IPS-18a (cell line): Measurements from ENCODE around the gene CAPS.
"Not testable (repeated sequence)": the region's sequence is repeated elsewhere in the genome, so short reads cannot be mapped to it uniquely, and the experiment has no call there.

ENCODE experiments used
- H3K27ac ChIP-seq: one replicate; pipeline ENCODE4 v1.5.1; 2013; ENCODE audit warnings: low read length
- H3K27me3 ChIP-seq: one replicate; pipeline ENCODE4 v1.6.1; 2013; ENCODE audit warnings: mild to moderate bottlenecking, low read length; ENCODE audit not compliant: control insufficient read depth, insufficient read depth
- H3K36me3 ChIP-seq: one replicate; pipeline ENCODE4 v1.6.1; 2013; ENCODE audit warnings: low read depth, low read length; ENCODE audit not compliant: control insufficient read depth
- H3K4me1 ChIP-seq: one replicate; pipeline ENCODE4 v1.6.1; 2013; ENCODE audit warnings: low read depth, low read length; ENCODE audit not compliant: control insufficient read depth
- H3K4me3 ChIP-seq: one replicate; pipeline ENCODE4 v1.5.1; 2013; ENCODE audit warnings: low read length
- H3K9ac ChIP-seq: one replicate; pipeline ENCODE4 v1.6.1; 2013; ENCODE audit warnings: mild to moderate bottlenecking, low read length, moderate library complexity
- H3K9me3 ChIP-seq: one replicate; pipeline ENCODE4 v1.6.1; 2013; ENCODE audit warnings: low read depth, low read length; ENCODE audit not compliant: control insufficient read depth

CAPS gene

DNA sequence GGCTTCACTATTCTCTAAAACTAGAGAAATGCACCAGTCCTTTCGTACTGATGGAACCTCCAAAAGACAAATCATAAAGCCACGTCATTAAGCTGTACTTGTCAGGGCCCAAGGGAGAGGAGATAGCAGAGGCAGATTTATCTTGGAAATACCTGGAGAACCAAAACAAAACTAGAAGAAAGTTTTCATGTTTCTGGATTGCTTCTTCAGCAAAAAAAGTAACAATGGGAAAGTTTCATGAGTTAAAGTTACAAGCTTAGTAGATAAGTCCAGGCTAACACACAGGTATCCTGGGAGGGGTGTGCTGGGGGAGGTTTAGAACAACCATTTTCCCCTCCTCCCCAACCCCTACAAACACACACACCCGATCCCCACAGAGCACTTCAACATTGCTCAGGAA is 42.3 kb downstream of the CAPS start:
- Histone ChIP-seq H3K36me3 (no peaks in the 10 kb centered on the region), H3K4me1 (peaks cover 34% of the 10 kb centered on the region), H3K9ac (no peak overlapping the region), H3K9me3 (no peaks in the 10 kb centered on the region), H3K4me3 (no peak overlapping the region), H3K27ac (no peak overlapping the region), H3K27me3 (no peaks in the 10 kb centered on the region)

DNA sequence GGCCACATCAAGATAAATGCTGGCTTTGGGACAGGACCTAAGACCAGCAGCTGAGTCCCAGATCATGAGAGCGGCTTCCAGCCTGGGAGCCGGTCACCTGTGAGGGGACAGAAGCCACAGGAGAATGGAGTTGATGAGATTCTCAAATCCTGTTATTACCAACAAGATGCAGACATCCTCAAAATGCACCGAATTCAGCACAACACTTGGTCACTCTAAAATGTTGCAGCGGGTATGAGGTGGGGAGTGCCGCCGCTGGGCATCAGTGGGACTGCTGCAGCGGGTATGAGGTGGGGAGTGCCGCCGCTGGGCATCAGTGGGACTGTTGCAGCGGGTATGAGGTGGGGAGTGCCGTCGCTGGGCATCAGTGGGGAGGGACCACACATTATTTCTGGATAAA is 42.7 kb downstream of the CAPS start:
- Histone ChIP-seq H3K4me1 (peaks cover 30% of the 10 kb centered on the region), H3K27me3 (no peaks in the 10 kb centered on the region), H3K9me3 (no peaks in the 10 kb centered on the region), H3K9ac (no peak overlapping the region), H3K4me3 (no peak overlapping the region), H3K36me3 (no peaks in the 10 kb centered on the region), H3K27ac (no peak overlapping the region)

DNA sequence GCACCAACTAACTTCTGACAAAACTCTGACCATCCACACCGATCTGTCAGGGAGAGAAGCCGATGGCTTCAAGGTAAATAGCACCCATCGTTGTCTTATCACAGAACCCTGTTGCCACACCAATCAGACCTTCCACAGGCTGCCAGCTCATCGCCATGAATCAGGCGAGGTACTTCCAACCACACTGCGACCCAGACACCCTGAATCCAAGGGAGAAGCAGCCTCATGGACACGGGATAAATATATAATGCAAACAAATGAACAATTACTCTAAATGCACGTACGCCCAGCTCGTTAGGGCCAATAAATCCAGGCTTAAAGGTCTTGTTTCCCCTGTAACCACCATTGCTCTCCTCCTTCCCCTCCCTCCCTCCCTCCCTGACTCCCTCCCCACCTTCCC is 43.1 kb downstream of the CAPS start:
- no peaks in the 10 kb centered on the region for H3K36me3 ChIP-seq
- H3K9me3 ChIP-seq, result no peaks in the 10 kb centered on the region
- no peak overlapping the region for H3K27ac ChIP-seq
- no peak overlapping the region for H3K4me3 ChIP-seq
- no peak overlapping the region for H3K9ac ChIP-seq
- peaks cover 26% of the 10 kb centered on the region for H3K4me1 ChIP-seq
- H3K27me3 ChIP-seq, result no peaks in the 10 kb centered on the region

DNA sequence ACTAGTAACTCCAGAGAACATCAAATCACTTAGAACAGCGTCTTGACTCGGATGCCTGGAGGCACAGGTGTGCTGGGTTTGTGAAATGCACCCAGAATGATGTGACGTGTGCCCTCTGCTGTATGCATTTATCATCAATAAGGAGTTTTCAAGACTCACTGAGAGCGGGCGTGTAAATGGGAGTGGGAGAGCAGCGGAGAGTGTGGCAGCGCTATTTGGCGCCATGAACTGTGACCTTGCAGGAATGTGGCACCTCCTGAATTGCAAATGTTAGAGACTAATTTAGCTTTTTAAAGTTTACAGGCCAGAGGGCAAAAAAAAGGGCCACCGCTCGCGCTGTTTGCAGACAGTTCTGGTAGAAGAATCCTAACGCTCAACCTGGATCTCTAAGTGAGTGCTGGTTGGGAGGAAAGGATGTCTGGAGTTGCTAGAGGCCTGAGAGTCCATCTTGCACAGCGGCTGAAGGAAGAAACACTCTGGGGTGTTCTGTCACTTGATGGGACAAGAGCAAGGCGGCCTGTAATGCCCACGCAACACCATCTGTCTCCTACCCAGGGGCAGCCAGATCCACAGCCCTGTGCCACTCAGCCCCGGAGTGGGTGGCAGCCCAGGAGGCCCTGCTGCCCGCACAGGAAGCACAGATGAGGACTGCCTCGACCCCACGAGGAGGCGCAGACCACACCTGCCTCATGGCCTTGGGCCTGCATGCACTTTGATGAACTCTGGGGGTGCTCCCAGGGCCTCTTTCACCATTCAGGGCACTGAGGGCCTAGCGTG is 44.2 kb downstream of the CAPS start:
- no peaks in the 10 kb centered on the region for H3K36me3 ChIP-seq
- H3K9me3 ChIP-seq, result no peaks in the 10 kb centered on the region
- H3K4me1 ChIP-seq, result peaks cover 23% of the 10 kb centered on the region
- H3K27ac ChIP-seq, result no peak overlapping the region
- no peak overlapping the region for H3K9ac ChIP-seq
- no peak overlapping the region for H3K4me3 ChIP-seq
- no peaks in the 10 kb centered on the region for H3K27me3 ChIP-seq

DNA sequence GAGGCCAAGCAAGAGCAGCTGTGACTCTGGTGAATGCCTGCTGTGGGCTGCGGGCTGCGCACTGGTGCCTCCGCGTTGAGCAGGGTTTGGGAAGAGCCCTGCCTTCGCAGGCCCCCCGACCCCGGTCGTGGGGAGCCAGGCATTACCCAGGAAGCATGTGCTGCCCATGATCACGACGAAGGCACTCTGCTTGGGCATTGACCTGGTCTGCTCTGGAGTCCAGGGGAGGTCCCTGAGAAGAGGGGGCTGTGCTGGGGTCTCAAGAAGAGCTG is 44.7 kb downstream of the CAPS start:
- Histone ChIP-seq H3K36me3 (no peaks in the 10 kb centered on the region), H3K27ac (no peak overlapping the region), H3K4me3 (no peak overlapping the region), H3K9ac (no peak overlapping the region), H3K9me3 (no peaks in the 10 kb centered on the region), H3K27me3 (no peaks in the 10 kb centered on the region), H3K4me1 (peaks cover 17% of the 10 kb centered on the region)

DNA sequence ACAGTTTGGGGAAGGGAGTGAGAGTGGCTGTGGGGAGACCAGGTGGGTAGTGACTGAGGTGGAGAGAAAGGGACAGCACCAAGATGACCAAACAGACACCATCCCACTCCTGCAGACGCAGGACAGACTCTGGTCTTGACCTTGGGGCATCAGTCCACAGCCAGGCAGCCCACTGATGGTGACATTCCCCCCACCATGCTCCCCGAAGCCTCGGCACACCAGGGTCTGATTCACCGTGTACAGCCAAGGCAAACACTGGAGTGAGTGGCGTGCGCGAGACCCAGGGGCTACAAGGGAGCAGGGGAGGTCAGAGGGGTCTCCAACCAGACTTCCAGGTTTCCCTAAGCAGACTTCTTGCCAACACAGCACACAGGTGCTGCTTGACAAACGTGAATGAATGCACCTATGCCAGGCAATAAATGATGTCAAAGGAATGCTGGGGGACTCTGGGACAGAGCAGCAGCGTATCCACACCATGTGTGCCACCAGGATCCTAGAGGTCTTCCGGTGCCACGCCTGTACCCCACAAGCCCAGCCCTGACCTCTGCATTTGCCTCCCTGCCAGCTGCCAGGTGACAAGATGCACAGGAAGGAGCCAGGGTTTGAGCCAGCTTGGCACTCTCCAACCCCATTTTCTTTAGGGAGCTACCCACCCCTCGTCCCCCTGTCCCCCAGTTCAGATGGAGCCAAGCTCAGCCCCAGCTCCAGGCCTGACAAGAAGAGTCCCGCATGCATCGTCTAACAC is 45.4 kb downstream of the CAPS start:
- Histone ChIP-seq H3K27ac (no peak overlapping the region), H3K4me1 (peaks cover 11% of the 10 kb centered on the region), H3K27me3 (no peaks in the 10 kb centered on the region), H3K9me3 (no peaks in the 10 kb centered on the region), H3K9ac (no peak overlapping the region), H3K36me3 (no peaks in the 10 kb centered on the region), H3K4me3 (no peak overlapping the region)

DNA sequence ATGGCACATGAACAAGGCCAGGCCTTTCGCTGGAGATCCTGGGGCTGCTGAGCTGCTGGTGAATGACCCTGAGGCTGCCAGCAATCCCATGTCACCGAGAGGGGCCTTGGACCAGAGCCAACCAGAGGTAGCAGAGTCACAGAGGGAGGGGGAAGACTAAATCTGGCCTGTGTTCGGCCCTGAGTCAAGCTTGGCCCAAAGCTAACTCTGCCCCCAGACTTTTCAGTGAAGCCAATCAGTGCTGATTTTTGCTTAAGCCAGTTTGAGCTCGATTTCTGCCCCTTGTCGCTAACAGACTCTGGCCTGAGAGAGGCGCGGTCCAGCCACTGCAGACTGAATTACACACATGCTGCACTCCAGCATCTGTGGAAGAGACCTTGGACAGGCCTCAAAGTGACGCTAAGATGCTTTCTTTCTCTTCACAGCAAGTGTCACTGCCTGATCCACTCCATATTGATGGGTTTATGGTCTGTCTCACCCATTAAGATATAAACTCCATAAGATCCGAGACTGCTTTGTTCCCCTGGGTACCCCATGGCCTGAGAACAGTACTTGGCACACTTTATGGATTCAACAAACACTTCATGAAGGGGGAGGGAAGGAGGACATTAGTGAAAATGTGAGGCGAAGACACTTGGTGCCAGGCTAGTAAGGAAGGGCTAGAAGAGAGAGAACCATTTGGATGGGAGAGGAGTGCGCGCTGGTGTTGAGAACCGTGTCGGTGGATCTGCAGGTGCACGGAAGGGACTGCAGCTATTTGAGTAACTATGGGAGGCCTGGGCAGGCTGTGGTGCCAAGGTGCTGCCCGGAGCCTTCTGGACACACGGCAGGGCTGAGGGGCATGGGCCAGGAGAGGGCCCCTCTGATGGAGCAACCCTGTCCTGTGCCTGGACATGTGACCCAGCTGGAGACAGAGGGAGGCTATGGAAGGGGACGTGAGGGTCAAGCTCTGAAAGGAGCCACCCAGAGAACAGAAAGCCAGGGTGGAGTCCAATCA is 46.2 kb downstream of the CAPS start:
- H3K27me3 ChIP-seq, result no peaks in the 10 kb centered on the region
- H3K36me3 ChIP-seq, result no peaks in the 10 kb centered on the region
- no peak overlapping the region for H3K4me3 ChIP-seq
- H3K9ac ChIP-seq, result no peak overlapping the region
- H3K4me1 ChIP-seq, result peaks cover 7% of the 10 kb centered on the region
- H3K9me3 ChIP-seq, result no peaks in the 10 kb centered on the region
- no peak overlapping the region for H3K27ac ChIP-seq

DNA sequence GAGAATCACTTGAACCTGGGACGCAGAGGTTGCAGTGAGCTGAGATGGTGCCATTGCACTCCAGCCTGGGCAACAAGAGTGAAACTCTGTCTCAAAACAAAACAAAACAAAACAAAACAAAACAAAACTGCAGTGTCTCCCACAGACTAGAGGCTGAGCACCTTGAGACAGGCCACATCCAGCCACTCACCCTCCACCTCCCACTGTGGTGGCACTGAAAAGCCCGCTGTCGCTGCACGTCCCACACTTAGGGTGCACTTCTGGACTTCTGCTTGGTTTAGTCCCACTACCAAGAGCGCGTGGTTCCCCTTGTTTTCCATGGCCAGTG is 47.6 kb downstream of the CAPS start:
- H3K27me3 ChIP-seq, H3K36me3 ChIP-seq, H3K4me1 ChIP-seq, H3K4me3 ChIP-seq, H3K9ac ChIP-seq, H3K9me3 ChIP-seq, H3K27ac ChIP-seq: not testable (repeated sequence)

DNA sequence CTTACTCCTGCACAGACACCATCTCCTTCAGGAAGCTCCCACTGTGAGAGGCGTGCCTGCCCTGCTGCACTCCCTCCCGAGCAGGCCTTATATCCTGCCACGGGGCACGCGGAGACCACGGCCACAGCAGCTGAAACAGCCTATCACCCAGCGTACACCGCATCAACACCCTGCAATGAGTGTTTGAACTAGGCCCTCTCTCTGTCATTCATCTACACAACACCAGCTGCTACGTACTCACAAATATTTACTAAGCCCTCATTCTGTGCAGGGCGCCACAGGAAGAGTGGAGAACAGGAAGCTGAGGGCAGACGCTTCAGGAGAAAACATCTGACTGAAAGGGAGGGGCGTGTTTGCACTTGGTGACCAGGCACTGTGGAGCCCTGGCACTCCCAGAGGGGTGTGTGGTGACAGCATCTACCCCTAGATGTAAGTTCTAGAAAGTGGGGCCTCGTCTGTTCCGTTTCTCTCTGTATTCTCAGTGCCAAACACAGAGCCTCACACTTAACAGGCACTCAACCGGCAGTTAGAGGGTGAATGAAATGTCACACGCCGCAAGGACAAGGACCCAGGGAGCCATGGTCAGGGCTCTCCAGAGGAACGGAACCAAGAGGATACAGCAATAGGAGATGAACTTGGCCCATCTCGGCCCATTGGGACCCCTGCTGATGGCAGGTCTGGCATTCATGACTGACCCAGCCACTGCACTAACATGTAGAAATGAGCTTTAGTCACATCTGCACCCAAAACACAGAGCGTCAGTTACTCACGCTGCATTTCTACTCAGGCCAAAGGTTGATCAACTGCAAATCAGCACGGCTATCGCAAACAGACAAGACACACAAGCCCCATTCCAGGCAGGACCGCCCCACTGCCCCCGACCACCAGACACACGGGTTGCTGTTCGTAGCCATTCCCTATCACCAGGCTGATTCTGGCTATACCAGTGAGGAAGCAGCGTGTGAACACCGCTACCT is 48.2 kb downstream of the CAPS start:
- Histone ChIP-seq H3K4me1 (peaks cover 7% of the 10 kb centered on the region), H3K36me3 (no peaks in the 10 kb centered on the region), H3K9me3 (no peaks in the 10 kb centered on the region), H3K27me3 (no peaks in the 10 kb centered on the region), H3K27ac (no peak overlapping the region), H3K4me3 (no peak overlapping the region), H3K9ac (no peak overlapping the region)

DNA sequence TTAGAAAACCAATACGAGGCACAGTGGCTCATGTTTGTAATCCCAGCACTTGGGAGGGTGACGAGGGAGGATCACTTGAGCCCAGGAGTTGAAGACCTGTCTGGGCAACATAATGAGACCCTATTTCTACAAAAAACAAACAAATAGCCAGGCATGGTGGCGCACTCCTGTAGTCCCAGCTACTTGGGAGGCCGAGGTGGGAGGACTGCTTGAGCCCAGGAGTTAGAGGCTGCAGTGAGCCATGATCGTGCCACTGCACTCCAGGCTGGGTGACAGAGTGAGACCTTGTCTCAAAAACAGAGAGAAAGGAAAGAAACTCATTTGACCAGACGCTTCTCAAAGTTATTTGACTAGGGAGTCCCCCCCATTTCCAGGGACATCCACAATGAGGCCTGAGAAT is 49.2 kb downstream of the CAPS start:
- H3K4me1 ChIP-seq, result peaks cover 11% of the 10 kb centered on the region
- not testable (repeated sequence) for H3K4me3 ChIP-seq, H3K9me3 ChIP-seq, H3K27me3 ChIP-seq, H3K9ac ChIP-seq, H3K27ac ChIP-seq, H3K36me3 ChIP-seq

DNA sequence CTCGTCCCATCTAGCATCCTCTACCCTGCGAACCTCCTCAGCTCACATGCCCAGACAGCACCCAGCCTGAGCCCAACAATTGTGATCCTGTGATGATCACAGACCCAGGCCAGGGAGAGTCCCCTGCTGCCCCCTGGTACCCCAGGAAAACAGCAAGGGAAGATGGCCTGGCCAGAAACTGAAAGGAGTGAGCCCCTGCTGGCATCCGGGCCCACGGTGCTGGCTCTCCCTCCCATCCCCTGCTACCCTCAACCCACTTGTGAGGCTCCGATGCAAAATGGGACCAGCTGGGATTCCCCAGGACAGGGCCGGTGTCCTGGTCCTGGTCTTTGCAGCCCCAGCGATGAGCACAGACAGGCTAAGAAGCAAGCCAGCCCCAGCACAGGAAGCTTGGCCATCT is 49.8 kb downstream of the CAPS start:
- peaks cover 17% of the 10 kb centered on the region for H3K4me1 ChIP-seq
- no peaks in the 10 kb centered on the region for H3K9me3 ChIP-seq
- no peak overlapping the region for H3K4me3 ChIP-seq
- no peaks in the 10 kb centered on the region for H3K27me3 ChIP-seq
- no peak overlapping the region for H3K27ac ChIP-seq
- H3K36me3 ChIP-seq, result no peaks in the 10 kb centered on the region
- H3K9ac ChIP-seq, result no peak overlapping the region
